Ramos (cell line): ENCODE measurements around the gene CFAP77.

Experiments used
- in situ Hi-C: fragments of 300-500 bp; cut with MboI; formaldehyde crosslinking; loops from one replicate; pipeline ENCODE4 v1.14.3; 2022; ENCODE audit warnings: low sequenced_read_pairs; ENCODE audit not compliant: unreplicated experiment

Gene CFAP77

DNA sequence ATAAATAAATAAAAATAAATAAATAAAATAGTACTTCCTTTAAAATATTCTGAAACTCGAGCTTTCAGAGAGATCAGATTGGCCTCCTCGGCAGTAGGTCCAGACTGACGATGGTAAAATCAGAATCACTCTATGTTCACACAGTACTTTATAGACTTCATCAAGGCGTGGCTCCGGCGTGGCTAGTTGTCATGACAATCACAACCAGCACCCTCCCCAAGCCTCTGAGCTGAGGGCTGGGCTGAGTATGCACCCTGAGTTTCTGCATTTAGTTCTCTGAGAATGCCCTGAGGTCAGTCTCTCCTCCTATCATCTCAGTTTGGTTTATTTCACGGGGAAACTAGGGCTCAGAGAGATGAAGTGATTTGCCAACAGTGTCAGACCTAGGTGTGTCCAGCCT, 129.1 kb downstream of the CFAP77 start:
- in situ Hi-C loops: no loop called here

DNA sequence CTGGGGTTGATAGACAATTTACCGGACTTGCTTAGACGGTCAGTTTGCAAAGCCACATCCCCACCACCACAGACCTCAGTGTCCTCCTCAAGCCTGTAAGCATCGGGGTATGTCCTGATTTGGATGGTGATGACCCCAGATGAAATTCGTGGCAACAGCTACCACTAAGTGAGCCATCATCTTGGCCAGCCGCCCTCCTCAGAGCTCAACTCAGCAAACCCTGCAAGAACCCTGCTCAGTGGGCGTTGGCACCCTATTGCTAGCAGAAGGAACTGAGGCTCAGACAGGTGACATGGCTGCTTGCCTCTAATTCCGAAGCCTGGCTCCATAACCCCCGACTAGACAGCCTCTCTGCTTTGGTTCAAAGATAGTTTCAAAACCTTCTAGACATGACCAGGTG, 131.0 kb downstream of the CFAP77 start:
- in situ Hi-C loops: no loop called here

DNA sequence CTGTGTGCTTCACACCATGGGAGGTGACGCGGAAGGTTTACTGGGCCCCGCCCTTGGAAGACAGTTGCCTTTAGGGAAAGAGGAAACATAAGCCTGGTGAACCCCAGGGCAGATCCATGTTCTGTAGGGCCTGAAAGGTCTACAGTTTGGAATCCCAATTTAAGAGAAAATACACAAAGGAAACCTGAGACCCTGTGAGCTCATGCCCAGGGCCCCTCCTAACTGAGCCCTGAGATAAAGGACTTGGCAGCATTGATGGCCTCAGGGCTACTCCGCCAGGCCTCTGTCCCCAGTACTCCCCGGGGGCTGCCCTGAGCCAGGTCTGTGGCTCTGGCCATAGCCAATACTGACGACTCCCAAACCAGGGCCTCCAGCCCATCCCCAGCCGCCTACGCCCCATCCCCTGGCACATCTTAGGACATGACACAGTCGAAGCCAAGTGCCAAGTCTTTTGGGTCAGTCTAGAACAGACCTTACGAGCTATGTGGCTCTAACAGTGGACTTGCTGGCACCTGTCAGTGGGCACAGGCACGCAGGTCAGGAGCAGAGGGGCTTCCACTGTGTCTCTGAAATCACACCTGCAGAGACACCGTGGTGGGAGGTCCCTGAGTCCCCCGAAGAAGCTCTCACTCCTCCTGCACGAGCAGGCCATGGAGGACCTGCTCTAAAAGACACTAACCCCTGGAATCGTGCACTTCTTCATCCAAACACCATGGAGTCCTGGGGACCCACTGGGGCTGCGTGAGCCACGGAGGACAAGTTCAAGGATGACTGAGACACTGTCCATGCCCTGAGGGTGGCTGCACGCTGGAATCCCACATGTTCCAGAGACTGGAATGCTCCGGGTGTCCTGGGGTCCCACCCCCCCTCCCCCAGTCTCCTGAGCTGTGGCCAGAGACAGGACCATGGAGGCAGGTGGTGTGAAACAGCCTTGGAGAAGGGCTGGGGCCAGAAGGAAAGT, 132.1 kb downstream of the CFAP77 start:
- in situ Hi-C loops: no loop called here

DNA sequence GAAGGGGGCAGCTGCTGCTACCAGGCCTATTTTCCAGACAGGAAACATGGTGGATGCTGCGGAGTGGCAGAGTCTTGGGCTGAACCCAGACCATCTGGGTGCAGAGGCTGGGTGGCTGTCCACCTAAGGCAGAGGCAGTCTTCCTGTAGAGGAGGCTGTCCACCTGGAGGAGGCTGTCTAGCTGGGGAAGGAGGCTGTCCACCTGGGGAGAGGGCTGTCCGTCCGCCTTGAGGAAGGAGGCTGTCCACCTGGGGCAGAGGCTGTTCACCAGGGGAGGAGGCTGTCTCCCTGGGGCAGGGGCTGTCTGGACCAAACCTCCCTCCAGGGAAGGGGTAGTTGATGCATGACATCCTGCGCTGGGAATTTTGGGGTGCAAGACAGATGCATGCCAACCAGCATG, 133.2 kb downstream of the CFAP77 start:
- in situ Hi-C loops: no loop called here

DNA sequence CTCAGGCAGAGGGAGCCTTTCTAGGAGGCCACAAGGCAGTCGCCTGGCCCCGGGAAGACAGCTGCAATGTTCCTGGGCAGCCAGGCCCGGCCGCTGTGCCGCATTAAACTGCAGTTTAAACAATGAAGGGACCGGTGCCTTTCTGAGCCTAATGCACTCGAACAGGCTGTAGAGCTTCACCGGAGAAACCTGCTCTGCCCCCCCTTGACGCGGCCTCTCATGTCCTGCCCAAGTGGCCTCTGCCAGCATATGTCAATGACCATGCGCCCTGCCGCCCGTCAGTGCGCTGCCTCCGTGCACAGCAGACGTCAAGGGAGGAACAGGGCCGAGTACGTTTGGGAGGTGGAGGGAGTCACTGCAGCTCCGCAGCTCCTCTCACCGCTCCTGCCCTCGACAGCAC, 133.9 kb downstream of the CFAP77 start:
- in situ Hi-C loops: no loop called here

DNA sequence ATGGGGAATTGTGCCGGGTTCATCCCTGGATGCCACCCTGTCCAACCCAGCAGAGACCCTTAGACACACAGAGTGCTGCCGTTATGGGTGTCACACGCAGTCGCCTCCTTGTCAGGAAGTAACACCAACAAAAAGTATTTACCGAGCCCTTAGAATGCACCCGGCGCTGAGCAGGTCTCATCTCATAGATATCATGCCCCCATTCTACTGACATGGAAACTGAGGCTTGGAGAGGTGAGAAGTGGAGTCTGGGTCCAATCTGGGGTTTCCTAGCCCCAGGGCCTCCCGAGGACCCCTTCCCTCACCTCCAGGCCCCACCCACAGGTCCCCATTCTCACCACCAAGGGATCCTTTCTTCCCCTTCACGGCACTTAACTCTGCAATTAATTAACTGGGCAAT, 135.6 kb downstream of the CFAP77 start:
- in situ Hi-C loops: no loop called here

DNA sequence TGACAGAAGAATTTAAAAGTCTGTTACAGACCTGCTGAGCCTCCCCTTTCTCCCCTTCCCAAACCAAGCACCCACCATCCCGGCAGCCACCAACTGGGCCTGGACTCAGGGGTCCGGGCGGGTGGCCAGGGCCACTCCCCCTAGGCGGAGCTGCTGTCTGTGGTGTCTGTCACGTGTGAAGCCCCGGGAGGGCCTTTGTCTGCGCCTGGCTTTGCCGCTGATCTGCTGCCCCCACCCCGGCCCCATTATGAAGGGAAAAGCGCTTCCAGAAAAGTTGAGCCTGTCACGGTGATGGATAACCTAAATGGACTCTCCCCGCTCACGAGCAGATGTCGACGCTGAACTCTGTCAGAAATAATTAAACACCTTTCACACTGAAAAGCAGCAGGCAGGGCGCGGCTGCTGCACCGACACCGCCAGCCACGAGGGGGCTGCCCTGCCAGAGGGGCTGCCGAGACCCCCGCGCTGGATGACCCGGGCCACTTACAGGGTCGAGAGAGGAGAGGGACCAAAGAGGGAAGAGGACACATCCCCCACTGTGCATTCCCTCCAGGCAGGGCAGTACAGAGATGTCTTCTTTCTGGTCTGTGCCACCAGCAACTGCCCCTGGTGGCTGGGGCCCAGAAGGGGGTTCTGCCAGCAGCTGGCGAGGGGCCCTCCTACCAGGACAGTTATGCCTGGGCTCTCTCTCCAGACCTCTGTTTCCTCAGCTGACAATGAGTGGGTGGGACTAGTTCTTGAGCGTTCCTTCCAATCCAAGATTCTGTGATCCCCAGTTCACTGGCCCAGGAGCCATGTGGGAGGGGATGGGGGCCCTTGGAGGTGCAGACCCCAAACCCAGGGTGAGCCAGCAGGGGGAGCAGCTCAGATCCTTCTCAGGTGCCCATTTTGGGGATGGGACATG, 136.4 kb downstream of the CFAP77 start:
- in situ Hi-C loops: no loop called here

DNA sequence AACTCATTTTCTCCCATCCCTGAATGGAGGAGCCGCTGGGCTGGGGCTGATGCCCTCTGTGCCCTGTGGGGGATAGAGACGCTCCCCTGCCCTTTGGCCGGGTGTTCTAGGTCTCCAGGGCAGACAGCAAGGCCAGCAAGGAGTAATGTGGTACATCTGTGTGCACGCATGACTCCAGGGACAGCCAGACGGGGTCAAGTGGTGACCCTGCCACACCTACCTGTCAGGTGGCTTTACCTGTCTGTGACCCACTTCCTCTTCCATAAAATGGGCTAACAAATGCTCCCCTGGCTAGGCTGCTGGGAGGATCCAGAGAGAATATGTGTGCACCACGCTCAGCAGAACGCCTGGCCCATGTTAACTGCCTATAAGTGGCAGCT, 137.0 kb downstream of the CFAP77 start:
- in situ Hi-C loops: no loop called here

DNA sequence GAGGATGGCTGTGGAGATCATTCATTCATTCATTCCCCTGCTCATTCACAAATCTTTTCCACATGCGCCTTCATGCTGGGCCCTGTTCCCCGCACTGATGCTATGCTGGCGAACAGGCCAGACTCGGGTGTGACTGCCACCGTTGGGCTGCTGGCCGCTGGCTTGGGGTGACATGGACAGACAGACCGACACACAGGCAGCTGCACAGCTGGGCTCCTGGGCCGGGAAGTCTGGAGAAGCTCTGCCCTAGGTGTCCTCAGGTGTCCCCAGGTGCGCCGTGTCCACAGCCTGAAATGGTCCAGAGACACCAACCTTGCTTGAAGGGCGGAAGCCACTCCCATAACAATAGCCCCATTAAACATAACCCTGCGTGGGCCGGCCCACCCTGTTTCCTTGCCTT, 137.4 kb downstream of the CFAP77 start:
- in situ Hi-C loops: no loop called here

DNA sequence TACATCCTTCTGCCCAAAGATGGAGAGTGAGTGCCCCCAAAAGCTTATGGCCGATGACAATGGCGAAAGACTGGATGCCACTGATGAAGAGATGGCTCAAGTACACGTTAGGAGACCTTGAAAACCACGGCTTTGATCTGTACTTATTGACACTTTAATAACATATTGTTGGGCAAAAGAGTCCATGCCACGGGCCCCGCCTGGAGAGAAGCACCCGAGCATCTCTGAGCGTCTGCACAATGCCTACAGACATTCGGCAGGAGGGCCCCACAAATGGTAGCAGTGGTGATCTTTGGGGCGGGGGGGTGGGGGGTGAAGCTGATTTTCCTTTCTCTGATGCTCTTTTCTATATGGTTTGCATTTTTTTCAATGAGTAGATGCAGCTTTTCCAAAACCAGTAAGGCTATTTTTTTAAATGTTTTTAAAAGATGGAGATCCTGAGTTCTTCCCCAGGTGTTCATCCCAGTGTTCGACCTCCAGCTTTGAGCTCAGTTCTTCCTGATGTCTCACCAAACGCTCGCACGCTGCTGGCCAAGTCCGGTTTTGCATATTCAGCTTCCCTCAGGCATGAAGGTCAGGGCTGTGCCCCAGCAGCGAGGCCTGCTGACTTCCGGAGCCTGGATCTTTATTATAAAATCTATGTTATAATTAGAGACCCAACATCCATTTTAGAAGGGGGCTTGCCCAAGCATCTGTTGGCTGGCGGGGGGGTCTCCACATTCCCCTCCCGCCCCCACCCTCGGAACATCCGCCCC, 138.1 kb downstream of the CFAP77 start:
- in situ Hi-C loops: no loop called here

DNA sequence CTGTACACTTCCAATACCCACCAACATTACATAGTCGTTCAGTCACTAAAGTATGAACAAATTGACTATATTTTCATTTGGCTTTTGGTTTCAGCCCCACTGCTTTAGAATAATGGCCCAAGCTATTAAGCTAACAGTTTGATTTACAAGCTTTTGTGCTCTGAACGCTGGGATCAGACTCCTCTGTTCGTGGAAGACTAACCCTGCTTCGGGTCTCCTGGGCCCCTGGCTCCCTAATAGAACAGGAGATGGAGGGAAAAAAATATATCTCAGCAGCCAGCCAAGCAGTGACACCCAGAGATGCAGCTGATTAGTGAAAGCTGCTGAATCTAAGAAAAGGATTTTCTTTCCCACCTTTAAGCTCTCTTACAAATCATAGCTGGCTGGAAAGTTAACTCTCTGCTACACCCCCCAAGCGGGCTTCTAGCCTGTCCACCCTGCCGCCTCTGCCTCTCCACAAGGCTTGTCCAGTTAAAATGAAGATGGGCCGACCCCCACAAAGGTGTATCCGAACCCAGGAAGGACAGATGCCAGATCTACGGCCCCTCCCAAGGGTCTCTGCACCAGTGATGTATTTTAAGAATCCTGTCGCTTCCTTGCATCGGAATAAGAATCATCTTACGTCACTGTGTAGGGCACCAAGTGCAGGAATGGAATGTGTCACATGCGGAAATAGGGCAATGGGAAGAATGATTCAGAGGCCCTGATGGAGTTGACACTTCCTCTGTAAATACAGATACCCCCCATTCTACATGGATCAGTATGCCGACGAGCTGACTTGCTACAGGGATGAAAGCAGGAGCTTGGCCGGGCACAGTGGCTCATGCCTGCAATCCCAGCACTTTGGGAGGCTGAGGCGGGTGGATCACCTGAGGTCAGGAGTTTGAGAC, 139.0 kb downstream of the CFAP77 start:
- in situ Hi-C loops: no loop called here

DNA sequence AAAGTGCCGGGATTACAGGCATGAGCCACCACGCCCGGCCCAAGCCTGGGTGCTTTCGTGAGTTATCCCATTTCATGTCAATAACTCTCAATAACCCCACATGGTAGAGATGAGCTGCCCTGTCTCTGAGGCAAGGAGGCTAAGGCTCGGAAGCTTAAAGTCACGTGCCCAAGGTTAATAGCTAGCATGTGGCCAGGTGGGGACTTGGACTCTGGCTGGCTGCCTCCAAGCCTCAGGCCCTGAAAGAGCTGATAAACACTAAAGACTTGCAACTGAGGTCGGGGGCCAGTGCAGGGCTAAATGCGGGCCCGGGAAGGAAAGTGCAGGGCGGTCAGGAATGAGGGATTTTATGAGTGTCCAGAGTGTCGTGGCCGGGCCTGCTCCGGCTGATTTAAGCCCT, 141.5 kb downstream of the CFAP77 start:
- in situ Hi-C loops: no loop called here

DNA sequence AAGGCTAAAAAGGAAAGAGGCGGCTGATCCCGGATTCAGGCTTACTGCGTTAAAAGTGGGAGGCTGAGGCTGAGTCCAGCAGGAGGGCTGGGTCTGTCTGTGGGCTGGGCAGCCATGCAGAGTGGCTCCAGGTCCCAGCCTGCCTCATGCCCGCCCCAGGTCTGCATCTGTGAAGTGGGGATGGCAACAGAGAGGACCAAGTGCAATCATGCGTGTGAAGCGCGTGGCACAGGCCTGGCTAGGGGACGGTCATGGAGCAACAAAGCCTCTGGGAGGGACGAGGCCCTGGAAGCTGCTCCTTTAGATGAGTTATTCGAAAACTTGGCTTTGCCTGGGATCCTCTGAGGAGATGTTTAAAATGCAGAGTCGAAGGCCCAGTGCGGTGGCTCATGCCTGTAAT, 142.0 kb downstream of the CFAP77 start:
- in situ Hi-C loops: no loop called here

DNA sequence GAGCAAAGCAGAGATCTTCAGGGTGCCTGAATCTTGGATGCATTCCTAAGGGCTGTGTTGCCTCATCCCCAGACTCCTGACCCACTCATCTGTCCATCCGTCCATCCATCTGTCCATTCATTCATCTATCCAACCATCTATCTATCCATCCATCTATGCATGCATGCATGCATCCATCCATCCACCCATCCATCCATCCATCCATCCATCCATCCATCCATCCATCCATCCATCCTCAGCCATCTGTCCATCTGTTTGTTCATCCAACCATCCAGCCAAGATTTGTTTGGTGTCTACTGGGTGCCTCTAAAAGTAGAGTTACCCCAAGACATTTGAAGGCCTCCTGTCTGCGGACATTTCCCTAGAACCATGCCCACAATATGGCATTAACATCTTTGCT, 144.7 kb downstream of the CFAP77 start:
- in situ Hi-C loops: no loop called here

DNA sequence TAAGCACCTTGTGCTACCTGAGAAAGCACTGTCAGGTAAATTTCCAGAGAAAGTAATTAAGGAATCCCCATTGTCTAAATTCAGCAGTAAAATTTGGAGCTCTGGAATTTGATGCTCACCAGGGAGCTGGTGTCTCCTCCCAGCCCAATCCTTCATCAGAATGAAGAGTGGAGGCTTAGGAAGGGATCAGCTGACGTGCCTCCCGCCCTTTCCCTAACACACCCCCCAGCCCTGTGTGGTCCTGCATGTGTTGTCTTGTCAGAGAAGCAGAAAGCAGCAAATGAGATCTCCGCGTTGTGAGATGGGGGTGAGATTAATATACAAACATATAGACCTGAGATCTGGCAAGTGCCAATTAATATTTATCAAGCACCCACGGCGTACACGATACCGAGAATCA, 145.5 kb downstream of the CFAP77 start:
- in situ Hi-C loops: no loop called here

DNA sequence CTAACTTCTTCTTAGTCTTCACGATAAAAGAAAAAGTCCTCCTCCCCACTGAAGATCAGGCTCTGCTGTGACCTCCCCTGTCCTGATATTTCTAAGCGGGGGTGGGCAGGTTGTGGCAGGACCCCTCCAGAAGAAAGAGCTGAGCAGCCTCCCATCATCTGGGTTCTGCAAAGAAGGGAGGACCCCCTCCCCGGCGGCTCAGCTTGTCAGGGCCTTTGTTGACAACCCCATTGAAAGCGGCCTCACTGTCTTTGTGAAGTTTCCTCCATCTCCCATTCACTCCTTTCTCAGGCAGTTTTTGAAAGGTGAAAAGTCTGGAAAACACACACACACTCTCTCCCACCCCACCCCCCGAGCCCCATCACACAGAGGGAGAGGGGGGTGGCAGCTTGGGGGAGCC, 146.2 kb downstream of the CFAP77 start:
- in situ Hi-C loops: no loop called here

DNA sequence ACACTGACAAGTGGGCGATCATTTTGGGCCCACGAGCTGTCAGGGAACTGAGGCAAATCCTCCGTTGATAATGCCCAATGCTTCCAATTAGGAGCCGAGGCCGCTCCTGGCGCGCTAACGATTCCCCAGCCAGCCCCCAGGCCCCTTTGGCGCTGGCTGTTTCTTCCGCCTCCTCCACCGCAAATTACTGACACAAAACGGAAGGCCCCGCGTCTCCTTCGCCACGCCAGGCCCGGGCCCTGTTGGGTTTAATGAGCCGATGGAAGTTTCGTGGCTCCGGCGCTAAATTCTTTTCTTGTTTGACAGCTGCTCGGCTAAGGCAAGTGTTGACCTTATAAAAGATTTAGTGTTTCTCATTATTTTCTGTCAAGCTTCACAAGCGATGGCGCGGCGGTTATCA, 146.7 kb downstream of the CFAP77 start:
- in situ Hi-C loops: no loop called here

DNA sequence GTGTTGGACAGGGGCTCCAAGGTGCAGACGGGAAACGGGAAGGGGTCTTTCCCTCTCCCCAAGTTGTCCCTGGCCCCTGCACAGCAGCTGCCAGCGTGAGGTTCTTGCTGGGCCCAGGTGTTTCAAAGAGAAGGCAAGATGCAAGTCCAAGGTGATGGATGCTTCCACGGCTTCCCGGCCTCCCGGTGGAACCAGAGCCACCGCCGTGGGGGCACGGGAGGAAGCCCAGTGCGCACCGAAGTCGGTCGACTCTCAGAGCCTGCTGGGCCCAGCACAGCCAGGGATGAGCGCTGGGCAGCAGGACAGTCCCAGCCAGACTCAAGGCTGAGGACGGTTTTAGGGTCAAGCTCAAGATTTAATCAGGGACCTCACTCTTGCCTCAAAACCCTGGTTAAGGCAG, 147.1 kb downstream of the CFAP77 start:
- in situ Hi-C loops: no loop called here

DNA sequence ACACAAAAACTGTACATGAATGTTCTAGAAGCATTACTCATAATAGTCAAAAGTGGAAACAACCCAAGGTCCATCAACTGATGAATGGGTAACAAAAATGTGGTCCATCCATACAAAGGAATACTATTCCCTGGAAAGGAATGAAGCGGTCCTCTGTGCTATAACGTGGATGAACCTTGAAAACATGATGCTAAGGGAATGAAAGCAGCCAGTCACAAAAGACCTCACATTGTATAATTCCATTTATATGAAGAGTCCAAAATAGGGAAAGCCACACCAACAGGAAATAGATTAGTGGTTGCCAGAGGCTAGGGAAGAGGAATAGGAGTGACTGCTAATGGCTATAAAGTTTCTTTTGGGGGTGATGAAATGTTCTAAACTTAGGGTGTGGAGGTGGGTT, 149.7 kb downstream of the CFAP77 start:
- in situ Hi-C loops: no loop called here
